GM12874 (cell line): ENCODE results near the gene LYRM2.

Source experiments
- TF ChIP-seq, protein P1 (sequence below): IDR thresholded peaks from 2 replicates; pipeline ENCODE4 v1.5.1; 2011; ENCODE audit warnings: low read depth, mild to moderate bottlenecking, control low read depth, low read length, moderate library complexity; ENCODE audit not compliant: insufficient read depth

The LYRM2 gene

GRCh38 chr6:89575562-89575960 lies 63.0 kb downstream of the LYRM2 start:
- TF ChIP-seq, protein P1, sequence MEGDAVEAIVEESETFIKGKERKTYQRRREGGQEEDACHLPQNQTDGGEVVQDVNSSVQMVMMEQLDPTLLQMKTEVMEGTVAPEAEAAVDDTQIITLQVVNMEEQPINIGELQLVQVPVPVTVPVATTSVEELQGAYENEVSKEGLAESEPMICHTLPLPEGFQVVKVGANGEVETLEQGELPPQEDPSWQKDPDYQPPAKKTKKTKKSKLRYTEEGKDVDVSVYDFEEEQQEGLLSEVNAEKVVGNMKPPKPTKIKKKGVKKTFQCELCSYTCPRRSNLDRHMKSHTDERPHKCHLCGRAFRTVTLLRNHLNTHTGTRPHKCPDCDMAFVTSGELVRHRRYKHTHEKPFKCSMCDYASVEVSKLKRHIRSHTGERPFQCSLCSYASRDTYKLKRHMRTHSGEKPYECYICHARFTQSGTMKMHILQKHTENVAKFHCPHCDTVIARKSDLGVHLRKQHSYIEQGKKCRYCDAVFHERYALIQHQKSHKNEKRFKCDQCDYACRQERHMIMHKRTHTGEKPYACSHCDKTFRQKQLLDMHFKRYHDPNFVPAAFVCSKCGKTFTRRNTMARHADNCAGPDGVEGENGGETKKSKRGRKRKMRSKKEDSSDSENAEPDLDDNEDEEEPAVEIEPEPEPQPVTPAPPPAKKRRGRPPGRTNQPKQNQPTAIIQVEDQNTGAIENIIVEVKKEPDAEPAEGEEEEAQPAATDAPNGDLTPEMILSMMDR = no peak

- TF ChIP-seq, protein P1 = no peak
Measured at GRCh38 chr6:89574910-89575561, 63.5 kb downstream of the LYRM2 start.

DNA sequence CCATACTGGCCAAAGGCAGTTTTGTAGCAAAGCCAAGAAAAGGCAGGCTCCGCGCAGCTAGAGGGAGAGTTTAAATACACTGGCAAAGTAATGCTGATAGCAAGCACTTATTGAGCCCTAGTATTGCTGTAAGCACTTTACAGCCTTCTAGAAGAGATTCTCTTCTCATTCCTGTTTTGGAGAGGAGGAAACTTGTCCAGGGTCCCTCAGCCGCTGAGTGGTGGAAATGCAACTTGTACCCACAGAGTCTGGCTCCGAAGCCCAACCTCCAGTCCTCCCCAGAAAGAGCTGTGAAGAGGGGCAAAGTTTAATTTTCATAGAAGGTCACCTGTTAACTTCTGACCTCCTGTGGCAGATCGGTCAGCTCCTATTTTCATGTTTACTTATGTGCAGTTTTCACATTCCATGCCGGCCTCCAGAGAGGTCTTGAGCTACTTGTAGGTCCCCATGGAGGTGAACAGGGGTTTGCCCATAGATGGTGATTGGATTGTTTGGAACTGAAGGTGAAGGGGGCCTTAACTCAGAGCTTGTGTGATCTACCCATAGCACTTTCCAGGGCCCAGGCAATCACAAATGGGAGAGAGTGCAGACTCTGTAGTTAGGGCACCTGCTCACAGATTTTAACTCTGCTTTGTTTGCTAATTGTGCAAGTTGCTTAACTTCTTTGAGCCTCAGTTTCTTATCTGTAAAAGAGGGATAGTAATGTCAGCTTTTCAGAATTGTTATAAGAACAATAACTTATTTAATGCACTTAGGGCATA lies 70.7 kb downstream of the LYRM2 start:
- TF ChIP-seq, protein P1 = no peak

- TF ChIP-seq, protein P1 = no peak
Measured at GRCh38 chr6:89566930-89567629, 71.5 kb downstream of the LYRM2 start.

DNA sequence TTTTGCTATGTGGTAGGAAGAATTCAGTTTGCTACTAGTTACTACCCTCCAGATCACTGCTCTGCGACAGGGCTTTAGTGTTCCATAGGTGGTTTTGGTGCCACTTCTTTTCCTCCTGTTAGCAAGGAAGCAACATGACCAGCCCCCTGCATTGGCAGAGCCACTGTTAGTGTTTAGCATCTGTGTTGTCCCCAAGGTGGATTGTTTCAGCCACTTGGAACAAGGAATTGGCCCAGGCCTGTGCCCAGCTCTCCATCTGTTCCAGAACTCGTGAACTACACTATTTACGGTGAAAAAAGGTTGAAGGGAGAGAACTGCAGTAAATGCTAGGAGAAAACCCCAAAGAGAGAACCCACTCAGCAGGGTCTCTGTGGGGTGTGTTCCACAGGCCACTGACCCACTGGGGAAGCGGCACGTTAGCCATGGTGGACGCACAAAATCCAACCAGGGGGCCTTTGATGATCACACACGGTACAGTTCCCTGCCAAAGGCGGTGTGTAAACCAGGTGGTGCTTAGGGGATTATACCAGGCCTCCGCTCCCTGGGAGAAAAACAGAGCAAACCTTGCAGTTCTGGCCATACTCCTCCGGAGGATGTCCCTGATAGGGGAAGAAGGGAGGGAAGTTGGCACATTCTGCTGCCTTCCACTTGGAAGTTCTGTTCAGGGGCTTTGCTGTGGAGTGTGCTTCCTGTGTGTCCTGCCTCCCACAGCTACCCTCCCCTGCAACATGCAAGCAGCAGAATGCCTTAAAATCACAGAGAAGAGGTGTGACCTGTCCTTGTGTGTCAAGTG lies 72.3 kb downstream of the LYRM2 start:
- TF ChIP-seq, protein P1 = no peak

DNA sequence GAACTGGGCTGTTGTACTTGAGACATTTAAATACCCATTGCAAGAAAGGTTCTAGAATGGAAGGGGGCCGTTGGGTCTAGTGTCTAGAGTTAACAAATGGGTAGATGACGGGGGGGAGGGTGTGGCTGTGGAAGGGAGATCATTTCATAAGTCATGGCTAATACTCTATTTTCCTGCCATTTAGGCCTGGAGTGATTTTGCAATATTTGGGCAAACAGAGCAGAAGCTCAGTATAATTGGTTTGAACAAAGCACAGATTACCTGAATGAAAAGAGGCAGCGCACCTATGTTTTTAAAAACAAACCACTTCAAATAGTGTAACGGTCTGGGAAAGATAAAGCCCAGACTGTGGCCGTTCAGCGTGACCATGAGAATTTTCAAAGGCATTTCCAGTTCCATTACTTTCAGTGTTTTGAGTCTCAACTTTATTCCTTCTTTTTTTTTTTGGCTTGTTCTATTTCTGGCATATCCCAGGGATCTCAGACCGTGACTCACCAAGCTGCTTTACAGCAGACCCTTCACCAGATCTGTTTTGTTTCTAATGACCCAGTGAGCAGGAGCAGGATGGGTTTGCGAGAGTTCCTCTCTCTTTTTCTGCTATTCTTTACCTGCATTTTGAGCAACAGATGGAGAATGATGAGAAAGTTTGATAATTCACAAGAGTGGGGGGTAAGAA lies 73.7 kb downstream of the LYRM2 start:
- TF ChIP-seq, protein P1 = no peak
